Lower lobe of right lung (tissue), 2 donors: ENCODE results near the gene IL7R. TPM values are rescaled to one million over a fixed set of nuclear protein-coding genes. Genes with fewer than 3 reads are reported as not detected.
A peak's percentile ranks its signal among the peaks of the same experiment; 100 is the strongest.

Experiments
- ATAC-seq, 2 donors: fragments of 200-7000 bp; cut with Tn5 transposase; one replicate each; pipeline ENCODE4 v1.9.1; 2020 to 2022; ENCODE audit warnings: mild to moderate bottlenecking in 2 of 2, moderate library complexity in 2 of 2
- DNase-seq: peaks from one replicate; pipeline ENCODE4 v3.0.0-alpha.2; 2020
- H3K27ac ChIP-seq: fragments of 200-600 bp; one replicate; pipeline ENCODE4 v1.8.0; 2022
- H3K27me3 ChIP-seq: fragments of 200-600 bp; one replicate; pipeline ENCODE4 v1.8.0; 2022; ENCODE audit warnings: low read depth
- H3K36me3 ChIP-seq: fragments of 200-600 bp; one replicate; pipeline ENCODE4 v1.8.0; 2022; ENCODE audit warnings: mild to moderate bottlenecking
- H3K4me1 ChIP-seq: fragments of 200-600 bp; one replicate; pipeline ENCODE4 v1.8.0; 2022
- H3K4me3 ChIP-seq: fragments of 200-600 bp; one replicate; pipeline ENCODE4 v1.8.0; 2022; ENCODE audit warnings: mild to moderate bottlenecking
- H3K9me3 ChIP-seq: fragments of 200-600 bp; one replicate; pipeline ENCODE4 v1.8.0; 2022
- CTCF ChIP-seq: fragments of 200-600 bp; IDR thresholded peaks from one replicate; pipeline ENCODE4 v1.8.0; 2022; ENCODE audit warnings: antibody characterized with exemption, mild to moderate bottlenecking
- intact Hi-C: fragments of 100-400 bp; cut with DNase I; formaldehyde crosslinking; loops from one replicate; pipeline ENCODE4 v1.11.0; 2022
- total RNA-seq: library from RNA; stranded (reverse); fragmentation: NEBNext Ultra II Directional; extraction: Animal tissue kit (Norgen Biotek cat#: 25700); gene quantifications from one replicate; pipeline ENCODE4 v1.2.1, GENCODE V29; 2021
- donor health status: DM: no; HTN: yes; CAD: no; lungs with severe emphysema.

The IL7R gene
- total RNA-seq, 1 donor from 2014 or later = 168 TPM

GRCh38 chr5:35863159-35863558 is 6.5 kb downstream of the IL7R start:
- no peaks in the 10 kb centered on the region for H3K27me3 ChIP-seq
- H3K4me1 ChIP-seq = no peaks in the 10 kb centered on the region
- ATAC-seq = peak; percentile 36 to 62
- no peak overlapping the region for H3K27ac ChIP-seq
- H3K4me3 ChIP-seq = peak overlapping the region; percentile 17
- intact Hi-C loops = no loop called here
- TF ChIP-seq CTCF = no peak
- no peaks in the 10 kb centered on the region for H3K9me3 ChIP-seq
- H3K36me3 ChIP-seq = peaks cover 18% of the 10 kb centered on the region
- no peak for DNase-seq

- no peak for DNase-seq
- intact Hi-C loops = no loop called here
- Histone ChIP-seq H3K36me3 (peaks cover 29% of the 10 kb centered on the region), H3K9me3 (no peaks in the 10 kb centered on the region), H3K27me3 (no peaks in the 10 kb centered on the region), H3K4me3 (no peak overlapping the region), H3K27ac (no peak overlapping the region), H3K4me1 (no peaks in the 10 kb centered on the region)
- TF ChIP-seq CTCF = no peak
- no peak for ATAC-seq
Measured at GRCh38 chr5:35867998-35868397, 11.3 kb downstream of the IL7R start.

DNA sequence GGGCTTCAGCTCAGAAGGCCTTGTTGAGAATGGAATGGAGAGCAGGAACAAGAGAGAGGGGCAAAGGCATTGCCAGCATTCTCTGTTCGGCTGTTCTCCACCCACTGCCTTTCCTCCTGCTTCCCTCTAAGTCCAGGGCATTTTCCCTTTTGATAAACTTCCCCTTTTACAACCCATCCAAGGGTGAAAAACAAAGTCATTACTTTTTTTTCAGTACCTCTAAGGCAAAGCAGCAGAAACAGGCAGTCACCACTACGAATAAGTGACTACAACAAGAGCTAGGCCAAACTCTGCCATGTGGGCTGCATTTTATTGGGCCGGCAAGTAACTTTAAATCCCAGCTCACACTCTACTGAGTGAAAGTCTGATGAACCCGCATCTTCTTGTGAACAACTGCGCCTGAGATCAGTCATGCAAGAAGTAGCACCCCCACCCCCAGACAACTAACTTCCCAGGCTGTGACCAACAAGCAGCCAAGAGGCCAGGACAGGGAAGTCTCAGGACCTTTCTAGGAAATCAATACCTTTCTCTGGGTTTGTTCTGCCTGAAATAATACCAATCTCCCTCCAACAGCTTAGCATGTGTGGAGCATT is 13.1 kb downstream of the IL7R start:
- no peaks in the 10 kb centered on the region for H3K9me3 ChIP-seq
- peaks cover 32% of the 10 kb centered on the region for H3K36me3 ChIP-seq
- TF ChIP-seq CTCF = no peak
- no peak overlapping the region for H3K4me3 ChIP-seq
- ATAC-seq (no peak), DNase-seq (no peak)
- H3K27me3 ChIP-seq = no peaks in the 10 kb centered on the region
- no peaks in the 10 kb centered on the region for H3K4me1 ChIP-seq
- no peak overlapping the region for H3K27ac ChIP-seq
- intact Hi-C loops = no loop called here

DNA sequence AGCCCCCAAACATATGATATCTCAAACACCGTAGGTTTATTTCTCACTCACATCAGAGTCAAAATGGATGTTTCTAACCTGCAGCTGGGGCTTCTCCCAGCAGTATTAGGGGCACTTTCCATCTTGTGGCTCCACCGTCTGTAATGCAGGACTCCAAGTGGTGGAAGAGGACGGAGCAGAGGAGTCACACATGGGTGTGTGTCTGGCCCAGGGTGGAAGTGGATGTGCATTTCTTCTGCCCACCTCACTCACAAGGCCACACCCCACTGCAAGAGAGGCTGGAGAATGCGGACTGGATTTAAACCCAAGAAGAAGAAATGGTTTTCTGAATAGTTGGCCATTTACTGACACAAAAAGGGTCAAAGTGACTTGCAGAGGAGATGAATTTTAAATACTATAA is 13.9 kb downstream of the IL7R start:
- DNase-seq (no peak), ATAC-seq (no peak)
- no peaks in the 10 kb centered on the region for H3K4me1 ChIP-seq
- intact Hi-C loops = no loop called here
- no peak overlapping the region for H3K27ac ChIP-seq
- H3K27me3 ChIP-seq = no peaks in the 10 kb centered on the region
- peaks cover 37% of the 10 kb centered on the region for H3K36me3 ChIP-seq
- H3K4me3 ChIP-seq = no peak overlapping the region
- no peaks in the 10 kb centered on the region for H3K9me3 ChIP-seq
- TF ChIP-seq CTCF = no peak

- Histone ChIP-seq H3K27ac (no peak overlapping the region), H3K4me3 (no peak overlapping the region), H3K36me3 (peaks cover 8% of the 10 kb centered on the region), H3K4me1 (no peaks in the 10 kb centered on the region), H3K27me3 (no peaks in the 10 kb centered on the region), H3K9me3 (no peaks in the 10 kb centered on the region)
- no peak for TF ChIP-seq CTCF
- DNase-seq (no peak), ATAC-seq (no peak)
- intact Hi-C loops = no loop called here
Measured at GRCh38 chr5:35876454-35876853, 19.8 kb downstream of the IL7R start.
